HEK293 (cell line): ENCODE measurements around the gene EYS.

Source experiments
- CTCF ChIA-PET: fragments of 350-600 bp; formaldehyde crosslinking; extraction: SDS; loops from one replicate; lab custom pipeline; 2021; ENCODE audit warnings: antibody characterized with exemption; lab: Yijun Ruan, JAX
- POLR2A ChIA-PET: fragments of 300-600 bp; formaldehyde crosslinking; extraction: SDS; loops from one replicate; lab custom pipeline; 2020; ENCODE audit warnings: antibody characterized with exemption, inconsistent platforms; lab: Yijun Ruan, JAX
- H3K27ac ChIP-seq: fragments of 200-500 bp; sonication (Bioruptor generic); 2 replicates; pipeline ENCODE4 v1.5.1; 2014; ENCODE audit warnings: low read depth, low read length, control low read depth, inconsistent platforms; ENCODE audit errors: extremely low read depth
- H3K36me3 ChIP-seq, 2 experiments: fragments of 200-500 bp in 1 of 2; sonication (Bioruptor generic) in 1 of 2; 1 replicate in 1 of 2; 2 replicates in 1 of 2; pipeline ENCODE4 v1.5.1; 2014 to 2017; ENCODE audit warnings: inconsistent platforms in 2 of 2, low read length in 2 of 2; ENCODE audit not compliant: control insufficient read depth in 2 of 2, insufficient read depth in 1 of 2
- H3K4me1 ChIP-seq: fragments of 200-500 bp; sonication (Bioruptor generic); 2 replicates; pipeline ENCODE4 v1.5.1; 2014; ENCODE audit warnings: mild to moderate bottlenecking, low read length, inconsistent platforms; ENCODE audit not compliant: control insufficient read depth, insufficient read depth
- H3K4me3 ChIP-seq: 2 replicates; pipeline ENCODE4 v1.5.1; 2011; ENCODE audit warnings: low read depth, mild to moderate bottlenecking, control low read depth, low read length, moderate library complexity
- H3K9me3 ChIP-seq: fragments of 200-500 bp; sonication (Bioruptor generic); 2 replicates; pipeline ENCODE4 v1.5.1; 2014; ENCODE audit warnings: low read depth, low read length, inconsistent platforms; ENCODE audit not compliant: control insufficient read depth, insufficient read depth
- CTCF ChIP-seq: fragments of 450-650 bp; formaldehyde crosslinking; IDR thresholded peaks from 2 replicates; pipeline ENCODE4 v1.5.1; 2016; ENCODE audit warnings: missing biosample characterization, missing genetic modification characterization
- GFI1B ChIP-seq: fragments of 450-650 bp; formaldehyde crosslinking; IDR thresholded peaks from 2 replicates; pipeline ENCODE4 v1.5.1; 2016; ENCODE audit warnings: missing biosample characterization, missing genetic modification characterization
- KLF10 ChIP-seq: fragments of 450-650 bp; IDR thresholded peaks from 2 replicates; pipeline ENCODE4 v1.5.1; 2018; ENCODE audit warnings: missing biosample characterization, mild to moderate bottlenecking, missing genetic modification characterization
- OVOL3 ChIP-seq: fragments of 450-650 bp; formaldehyde crosslinking; IDR thresholded peaks from 2 replicates; pipeline ENCODE4 v1.5.1; 2016; ENCODE audit warnings: missing biosample characterization, missing genetic modification characterization
- PBX3 ChIP-seq: sonication (generic); formaldehyde crosslinking; IDR thresholded peaks from 2 replicates; pipeline ENCODE4 v1.8.1; 2022; ENCODE audit warnings: mild to moderate bottlenecking, moderate library complexity, missing genetic modification reagents
- PRDM2 ChIP-seq: fragments of 450-650 bp; formaldehyde crosslinking; IDR thresholded peaks from 2 replicates; pipeline ENCODE4 v1.5.1; 2016; ENCODE audit warnings: missing biosample characterization, missing genetic modification characterization, borderline replicate concordance
- ZBTB48 ChIP-seq: fragments of 450-650 bp; formaldehyde crosslinking; IDR thresholded peaks from 2 replicates; pipeline ENCODE4 v1.5.1; 2016; ENCODE audit warnings: missing biosample characterization, missing genetic modification characterization
- ZNF16 ChIP-seq: fragments of 450-650 bp; formaldehyde crosslinking; IDR thresholded peaks from 2 replicates; pipeline ENCODE4 v1.5.1; 2016; ENCODE audit warnings: low read depth, missing biosample characterization, missing genetic modification characterization
- ZNF211 ChIP-seq: fragments of 450-650 bp; formaldehyde crosslinking; IDR thresholded peaks from 2 replicates; pipeline ENCODE4 v1.5.1; 2016; ENCODE audit warnings: low read depth, missing biosample characterization, missing genetic modification characterization
- ZNF274 ChIP-seq, 2 experiments: fragments of 200-500 bp in 1 of 2; fragments of 450-650 bp in 1 of 2; sonication (Bioruptor generic) in 1 of 2; formaldehyde crosslinking in 1 of 2; IDR thresholded peaks; 2 replicates each; pipeline versions ENCODE4 v1.5.1 to v1.6.1; 2014 to 2016; ENCODE audit warnings: borderline replicate concordance in 1 of 2, inconsistent platforms in 1 of 2, low read length in 1 of 2, missing biosample characterization in 1 of 2, missing genetic modification characterization in 1 of 2
- ZNF473 ChIP-seq: fragments of 450-650 bp; formaldehyde crosslinking; IDR thresholded peaks from 2 replicates; pipeline ENCODE4 v1.5.1; 2017; ENCODE audit warnings: missing biosample characterization, missing genetic modification characterization
- ZNF624 ChIP-seq: fragments of 450-650 bp; formaldehyde crosslinking; IDR thresholded peaks from 2 replicates; pipeline ENCODE4 v1.5.1; 2017; ENCODE audit warnings: missing biosample characterization, missing genetic modification characterization
- ZNF660 ChIP-seq: fragments of 450-650 bp; IDR thresholded peaks from 2 replicates; pipeline ENCODE4 v1.5.1; 2018; ENCODE audit warnings: missing biosample characterization, mild to moderate bottlenecking, missing genetic modification characterization
- ZNF670 ChIP-seq: fragments of 450-650 bp; formaldehyde crosslinking; IDR thresholded peaks from 2 replicates; pipeline ENCODE4 v1.5.1; 2016; ENCODE audit warnings: missing biosample characterization, missing genetic modification characterization, low read depth
- ZNF830 ChIP-seq: fragments of 450-650 bp; IDR thresholded peaks from 2 replicates; pipeline ENCODE4 v1.5.0; 2018; ENCODE audit warnings: missing biosample characterization, missing genetic modification characterization, low read depth, mild to moderate bottlenecking, moderate library complexity
- ZNF837 ChIP-seq: fragments of 450-650 bp; formaldehyde crosslinking; IDR thresholded peaks from 2 replicates; pipeline ENCODE4 v1.5.1; 2016; ENCODE audit warnings: missing biosample characterization, missing genetic modification characterization
- TF ChIP-seq, protein P1 (sequence below): fragments of 450-650 bp; formaldehyde crosslinking; IDR thresholded peaks from 2 replicates; pipeline ENCODE4 v1.5.1; 2016; ENCODE audit warnings: missing biosample characterization, missing genetic modification characterization

Gene EYS

GRCh38 chr6:64213697-64214096, 1493.3 kb downstream of the EYS start:
- CTCF ChIA-PET, result no interaction called here
- H3K9me3 ChIP-seq, result no peaks in the 10 kb centered on the region
- no peak for TF ChIP-seq ZNF670 (tag by site-specific recombination)
- TF ChIP-seq ZNF473, result no peak
- no peak for TF ChIP-seq ZNF830 (tag by site-specific recombination)
- no peak for TF ChIP-seq ZNF274 (IDR thresholded peaks at IDR 0.05; ENCODE audit: low read length)
- no peak for TF ChIP-seq ZNF274 (tag by site-specific recombination; IDR thresholded peaks at IDR 0.05; ENCODE audit: borderline replicate concordance)
- TF ChIP-seq ZNF660 (tag by site-specific recombination), result no peak
- TF ChIP-seq ZNF211, result no peak
- no peak for TF ChIP-seq ZNF837 (tag by site-specific recombination)
- TF ChIP-seq, protein P1, sequence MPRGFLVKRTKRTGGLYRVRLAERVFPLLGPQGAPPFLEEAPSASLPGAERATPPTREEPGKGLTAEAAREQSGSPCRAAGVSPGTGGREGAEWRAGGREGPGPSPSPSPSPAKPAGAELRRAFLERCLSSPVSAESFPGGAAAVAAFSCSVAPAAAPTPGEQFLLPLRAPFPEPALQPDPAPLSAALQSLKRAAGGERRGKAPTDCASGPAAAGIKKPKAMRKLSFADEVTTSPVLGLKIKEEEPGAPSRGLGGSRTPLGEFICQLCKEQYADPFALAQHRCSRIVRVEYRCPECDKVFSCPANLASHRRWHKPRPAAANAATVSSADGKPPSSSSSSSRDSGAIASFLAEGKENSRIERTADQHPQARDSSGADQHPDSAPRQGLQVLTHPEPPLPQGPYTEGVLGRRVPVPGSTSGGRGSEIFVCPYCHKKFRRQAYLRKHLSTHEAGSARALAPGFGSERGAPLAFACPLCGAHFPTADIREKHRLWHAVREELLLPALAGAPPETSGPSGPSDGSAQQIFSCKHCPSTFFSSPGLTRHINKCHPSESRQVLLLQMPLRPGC (tag by site-specific recombination), result no peak
- TF ChIP-seq GFI1B (tag by site-specific recombination), result no peak
- TF ChIP-seq ZBTB48 (tag by site-specific recombination), result no peak
- no peak for TF ChIP-seq PRDM2
- TF ChIP-seq CTCF (tag by site-specific recombination), result no peak
- no peak for TF ChIP-seq ZNF624 (tag by site-specific recombination)
- TF ChIP-seq ZNF16 (tag by site-specific recombination), result no peak
- no peak for TF ChIP-seq OVOL3 (tag by site-specific recombination)
- TF ChIP-seq KLF10 (tag by site-specific recombination), result no peak
- no peak for TF ChIP-seq PBX3
- TF ChIP-seq, all 188 proteins: peak for 0
- Histone ChIP-seq H3K4me1 (no peaks in the 10 kb centered on the region), H3K36me3 (no peaks in the 10 kb centered on the region), H3K4me3 (no peak overlapping the region), H3K27ac (no peak overlapping the region)
- POLR2A ChIA-PET, result no interaction called here
